Astrocyte of the spinal cord (primary cell): Measurements from ENCODE around the gene GRK5.

Experiments used
- DNase-seq: peaks from one replicate; pipeline ENCODE4 v3.0.0; 2011; ENCODE audit warnings: low read depth, low spot score
- H3K4me3 ChIP-seq: 2 replicates; pipeline ENCODE4 v1.5.1; 2011; ENCODE audit warnings: low read depth, mild to moderate bottlenecking, low read length, moderate library complexity
- in situ Hi-C: cut with HindIII; loops from 2 replicates; pipeline ENCODE4 v1.10.0; 2017; ENCODE audit warnings: low sequenced_read_pairs
- TF ChIP-seq, protein P1 (sequence below): IDR thresholded peaks from 2 replicates; pipeline ENCODE4 v1.5.1; 2012; ENCODE audit warnings: low read depth, mild to moderate bottlenecking, low read length, inconsistent platforms

The GRK5 gene

DNA sequence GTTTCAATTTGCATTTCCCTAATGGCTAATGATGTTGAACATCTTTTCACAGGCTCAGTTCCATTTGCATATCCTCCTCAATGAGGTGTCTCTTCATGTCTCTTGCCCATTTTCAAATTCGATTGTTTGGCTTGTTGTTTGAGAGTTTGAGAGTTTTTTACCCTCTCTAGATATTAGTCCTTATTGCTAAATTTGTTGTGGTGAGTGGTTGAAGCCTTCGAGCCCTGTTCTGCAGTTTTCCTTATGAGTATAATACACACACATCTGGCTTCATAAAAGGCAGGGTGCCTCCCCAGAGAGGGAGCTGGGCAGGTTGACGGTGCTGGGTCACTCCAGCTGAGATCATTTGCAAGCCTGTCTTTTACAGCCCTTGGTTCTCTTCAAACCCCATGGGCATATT, 270.1 kb downstream of the GRK5 start:
- TF ChIP-seq, protein P1, sequence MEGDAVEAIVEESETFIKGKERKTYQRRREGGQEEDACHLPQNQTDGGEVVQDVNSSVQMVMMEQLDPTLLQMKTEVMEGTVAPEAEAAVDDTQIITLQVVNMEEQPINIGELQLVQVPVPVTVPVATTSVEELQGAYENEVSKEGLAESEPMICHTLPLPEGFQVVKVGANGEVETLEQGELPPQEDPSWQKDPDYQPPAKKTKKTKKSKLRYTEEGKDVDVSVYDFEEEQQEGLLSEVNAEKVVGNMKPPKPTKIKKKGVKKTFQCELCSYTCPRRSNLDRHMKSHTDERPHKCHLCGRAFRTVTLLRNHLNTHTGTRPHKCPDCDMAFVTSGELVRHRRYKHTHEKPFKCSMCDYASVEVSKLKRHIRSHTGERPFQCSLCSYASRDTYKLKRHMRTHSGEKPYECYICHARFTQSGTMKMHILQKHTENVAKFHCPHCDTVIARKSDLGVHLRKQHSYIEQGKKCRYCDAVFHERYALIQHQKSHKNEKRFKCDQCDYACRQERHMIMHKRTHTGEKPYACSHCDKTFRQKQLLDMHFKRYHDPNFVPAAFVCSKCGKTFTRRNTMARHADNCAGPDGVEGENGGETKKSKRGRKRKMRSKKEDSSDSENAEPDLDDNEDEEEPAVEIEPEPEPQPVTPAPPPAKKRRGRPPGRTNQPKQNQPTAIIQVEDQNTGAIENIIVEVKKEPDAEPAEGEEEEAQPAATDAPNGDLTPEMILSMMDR = no peak
- no peak for DNase-seq
- no peak overlapping the region for H3K4me3 ChIP-seq
- in situ Hi-C loops = no loop called here

DNA sequence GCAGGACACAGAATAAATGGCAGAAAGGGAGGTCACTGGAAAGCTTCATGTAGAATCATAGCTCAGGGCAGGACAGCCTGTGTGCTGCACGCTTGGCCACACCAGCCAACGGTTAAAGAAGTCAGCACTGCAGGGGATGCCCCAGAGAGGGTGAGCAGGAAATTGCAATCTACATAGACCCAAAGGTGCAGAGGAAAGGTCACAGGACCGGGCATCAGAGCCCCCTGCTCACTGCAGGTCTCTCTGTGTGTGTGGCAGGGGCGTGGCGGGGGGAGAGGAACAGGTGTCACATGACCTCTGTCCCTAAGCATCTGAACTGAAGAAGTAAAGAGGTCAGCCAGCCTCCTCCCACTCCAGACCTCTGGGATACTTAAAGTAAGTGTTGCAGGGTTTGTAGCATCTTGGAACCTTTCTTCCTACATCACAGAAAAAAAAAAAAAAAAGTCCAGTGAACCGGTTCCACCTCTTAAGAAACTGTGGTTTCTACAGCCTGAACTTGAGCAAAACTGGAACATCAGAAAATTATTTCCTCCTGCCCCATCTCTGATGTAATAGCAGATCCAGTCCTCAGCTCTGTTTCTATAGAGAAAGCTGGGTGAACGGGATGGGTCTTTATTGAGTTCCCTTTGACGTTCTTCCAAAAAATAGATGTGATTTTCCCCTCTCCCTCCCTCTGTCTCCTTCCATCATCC, 270.9 kb downstream of the GRK5 start:
- DNase-seq = no peak
- no peak overlapping the region for H3K4me3 ChIP-seq
- in situ Hi-C loops = no loop called here
- TF ChIP-seq, protein P1 = no peak

DNA sequence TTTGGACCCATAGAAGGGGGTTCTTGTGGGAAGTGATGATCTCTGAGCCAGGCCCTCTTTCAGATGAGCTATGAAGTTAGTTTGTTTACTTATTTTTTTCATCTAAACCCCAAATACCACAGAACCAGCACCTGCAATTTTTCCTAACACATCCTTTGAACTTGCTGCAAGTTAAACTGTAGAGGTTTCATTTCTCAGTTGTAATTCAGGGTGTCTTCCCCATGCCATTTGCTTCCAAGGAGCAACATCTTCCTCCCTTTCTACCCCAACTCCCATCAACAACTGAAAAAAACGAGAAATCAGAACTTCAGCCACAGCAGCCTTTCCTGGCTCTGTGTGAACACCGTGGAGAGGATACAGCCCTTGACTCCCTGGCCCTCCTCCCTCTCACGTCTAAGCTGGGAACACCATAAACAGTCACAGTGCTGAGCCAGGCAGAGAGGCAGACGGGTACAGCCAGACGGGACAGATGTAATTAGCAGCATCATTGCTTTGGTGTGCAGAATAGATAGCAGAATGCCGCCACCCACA, 271.5 kb downstream of the GRK5 start:
- no peak overlapping the region for H3K4me3 ChIP-seq
- DNase-seq = no peak
- in situ Hi-C loops = no loop called here
- TF ChIP-seq, protein P1 = no peak

DNA sequence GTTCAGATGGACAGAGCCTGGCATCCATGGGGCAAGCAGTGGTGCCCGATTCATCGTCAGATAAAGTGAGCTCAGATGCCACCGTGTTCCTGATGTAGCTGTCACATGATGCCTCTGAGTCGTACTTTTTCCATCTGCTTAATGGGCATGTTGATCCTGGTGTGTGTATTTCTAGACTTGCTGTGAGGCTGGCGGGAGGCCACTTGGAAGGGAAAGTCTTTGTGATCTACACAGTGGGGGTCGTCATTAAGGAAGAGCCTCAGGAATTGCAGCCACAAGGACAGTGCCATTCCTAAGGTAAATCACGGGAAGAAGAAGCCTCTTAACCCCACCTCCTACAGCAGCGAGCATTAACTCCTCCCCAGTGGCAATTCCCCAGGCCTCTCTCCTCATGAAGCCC, 272.2 kb downstream of the GRK5 start:
- H3K4me3 ChIP-seq = no peak overlapping the region
- TF ChIP-seq, protein P1 = no peak
- in situ Hi-C loops = no loop called here
- no peak for DNase-seq

DNA sequence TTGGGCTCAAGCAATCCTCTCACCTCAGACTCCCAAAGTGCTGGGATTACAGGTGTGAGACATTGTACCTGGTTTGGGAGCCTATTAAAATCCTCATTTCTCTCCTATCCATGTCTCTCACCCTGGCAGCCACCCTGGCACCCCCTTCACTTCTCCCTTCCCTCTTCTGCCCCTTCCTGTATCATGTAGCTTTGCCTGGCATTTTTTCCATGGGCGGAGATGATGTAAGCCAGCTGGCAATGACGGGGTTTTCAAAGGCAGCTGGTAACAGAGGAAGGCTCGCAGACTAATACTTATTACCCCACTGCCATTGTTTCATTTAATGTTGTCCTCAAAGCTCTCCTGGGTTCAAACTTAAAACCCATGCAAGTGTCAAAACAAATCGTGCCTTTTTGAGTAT, 273.3 kb downstream of the GRK5 start:
- no peak overlapping the region for H3K4me3 ChIP-seq
- DNase-seq = no peak
- TF ChIP-seq, protein P1 = no peak
- in situ Hi-C loops = no loop called here

DNA sequence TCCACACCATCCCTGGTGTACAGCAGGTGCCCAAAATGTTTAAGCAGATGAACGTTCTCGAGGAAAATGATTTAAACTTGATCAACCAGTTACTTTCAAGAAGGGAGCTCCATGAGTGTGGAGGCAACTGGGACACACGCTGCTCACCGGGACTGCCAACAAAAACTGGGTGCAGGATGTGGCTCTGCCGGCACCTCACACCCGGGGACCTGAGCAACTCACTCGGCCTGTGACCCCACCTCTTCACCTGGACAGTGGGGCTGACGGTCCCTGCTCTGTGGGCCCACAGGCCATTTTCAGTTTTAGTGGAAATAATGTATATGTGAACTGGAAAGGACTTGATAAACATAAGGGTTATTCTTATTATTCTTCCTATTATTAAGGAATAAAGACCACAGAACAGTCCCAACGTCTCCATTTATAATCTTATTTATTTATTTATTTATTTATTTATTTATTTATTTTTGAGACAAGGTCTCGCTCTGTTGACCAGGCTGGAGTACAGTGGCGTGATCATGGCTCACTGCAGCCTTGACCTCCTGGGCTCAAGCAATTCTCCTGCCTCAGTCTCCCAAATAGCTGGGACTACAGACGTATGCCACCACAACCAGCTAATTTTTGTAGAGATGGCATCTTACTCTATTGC, 274.5 kb downstream of the GRK5 start:
- no peak overlapping the region for H3K4me3 ChIP-seq
- TF ChIP-seq, protein P1 = no peak
- in situ Hi-C loops = no loop called here
- DNase-seq = no peak
